ENCODE results near the gene SLC15A1.

GRCh38 chr13:98731038-98731437, 21.4 kb downstream of the SLC15A1 start:
- TF ChIP-seq CTCF (conservative IDR thresholded peaks at IDR 0.05) (no peak), ZFX (IDR thresholded peaks at IDR 0.05) (no peak)
